ENCODE results near the gene TRIM67. TPM values are rescaled to one million over a fixed set of nuclear protein-coding genes. Genes with fewer than 3 reads are reported as not detected.
A peak's percentile ranks its signal among the peaks of the same experiment; 100 is the strongest.

The TRIM67 gene
- total RNA-seq, 1 donor from 2014 or later: 0.04 TPM

DNA sequence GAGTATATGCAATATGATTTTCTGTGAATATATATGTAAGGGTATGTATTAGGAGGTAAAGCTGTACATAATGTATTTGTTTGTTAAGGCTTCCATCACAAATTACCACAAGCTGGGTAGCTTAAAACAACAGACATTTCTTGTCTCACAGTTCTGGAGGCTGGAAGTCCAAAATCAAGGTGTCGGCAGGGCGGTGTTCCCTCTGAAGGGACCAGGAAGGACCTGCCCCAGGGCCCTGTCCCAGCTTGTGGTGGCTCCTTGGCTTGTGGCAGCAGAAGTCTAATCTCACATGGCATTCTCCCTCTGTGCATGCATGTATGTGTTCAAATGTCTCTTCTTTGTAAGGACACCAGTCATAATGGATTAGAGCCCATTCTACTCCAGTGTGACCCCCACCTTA, 17.1 kb downstream of the TRIM67 start:
- ATAC-seq (no peak), DNase-seq (ENCODE audit: low spot score) (no peak)
- intact Hi-C loops (cut with DNase I): no loop called here

DNA sequence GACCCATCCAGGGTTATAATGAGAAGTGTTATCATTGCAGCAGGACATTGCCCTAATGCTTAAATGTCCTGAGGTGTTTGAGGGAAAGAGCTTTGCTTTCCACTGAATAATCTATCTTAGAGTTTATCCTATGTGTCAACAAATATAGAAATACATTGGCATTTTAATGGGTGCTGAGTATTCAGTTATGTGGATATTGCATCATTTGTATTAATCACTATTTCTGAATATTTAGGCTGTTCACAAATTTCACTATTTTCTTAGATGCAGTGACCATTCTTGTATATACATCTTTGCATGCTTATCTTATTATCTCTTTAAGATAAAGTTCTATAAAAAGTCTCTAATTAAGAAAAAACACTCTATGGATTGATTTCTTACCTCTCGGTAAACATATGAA, 18.2 kb downstream of the TRIM67 start:
- ATAC-seq (no peak), DNase-seq (ENCODE audit: low spot score) (no peak)
- intact Hi-C loops (cut with DNase I): no loop called here

DNA sequence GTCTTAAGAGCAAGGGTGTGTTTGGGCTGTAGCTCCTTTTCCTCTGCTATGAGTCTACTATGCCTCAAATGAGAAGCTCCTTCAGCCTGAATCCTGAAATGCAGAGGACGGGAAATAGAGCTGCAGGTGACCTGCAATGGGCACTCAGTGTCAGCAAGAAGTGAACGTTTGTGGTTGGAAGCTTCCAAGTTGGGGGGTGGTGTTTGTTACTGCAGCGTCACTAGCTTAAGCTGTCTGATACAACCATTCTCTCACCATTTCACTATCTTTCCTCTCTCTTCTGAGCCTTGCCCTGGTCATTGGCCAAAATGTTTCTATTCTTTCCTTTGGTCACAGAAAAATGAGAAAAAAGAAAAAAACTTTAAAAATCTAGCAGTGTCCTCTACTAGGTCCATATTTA, 19.4 kb downstream of the TRIM67 start:
- ATAC-seq: no peak
- intact Hi-C loops (cut with DNase I): no loop called here
- DNase-seq (ENCODE audit: low spot score): no peak

DNA sequence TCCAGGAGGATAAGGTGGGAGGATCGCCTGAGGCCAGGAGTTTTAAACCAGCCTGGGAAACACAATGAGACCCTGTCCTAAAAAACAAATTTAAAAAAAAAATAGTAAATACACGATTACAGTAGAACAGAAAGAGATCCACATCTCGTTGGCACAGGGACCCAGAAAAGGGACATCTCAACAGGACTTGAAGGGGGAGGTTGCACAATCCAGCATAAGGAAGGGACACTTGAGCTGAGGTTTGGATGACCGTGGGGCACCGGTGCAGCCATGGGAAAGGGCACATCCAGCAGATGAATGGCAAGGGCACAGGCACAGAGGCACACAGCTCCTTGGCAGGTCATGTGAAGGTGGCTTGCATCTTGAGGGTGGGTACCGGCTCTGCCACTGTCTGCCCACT, 20.5 kb downstream of the TRIM67 start:
- DNase-seq (ENCODE audit: low spot score) (no peak), ATAC-seq (no peak)
- intact Hi-C loops (cut with DNase I): no loop called here

DNA sequence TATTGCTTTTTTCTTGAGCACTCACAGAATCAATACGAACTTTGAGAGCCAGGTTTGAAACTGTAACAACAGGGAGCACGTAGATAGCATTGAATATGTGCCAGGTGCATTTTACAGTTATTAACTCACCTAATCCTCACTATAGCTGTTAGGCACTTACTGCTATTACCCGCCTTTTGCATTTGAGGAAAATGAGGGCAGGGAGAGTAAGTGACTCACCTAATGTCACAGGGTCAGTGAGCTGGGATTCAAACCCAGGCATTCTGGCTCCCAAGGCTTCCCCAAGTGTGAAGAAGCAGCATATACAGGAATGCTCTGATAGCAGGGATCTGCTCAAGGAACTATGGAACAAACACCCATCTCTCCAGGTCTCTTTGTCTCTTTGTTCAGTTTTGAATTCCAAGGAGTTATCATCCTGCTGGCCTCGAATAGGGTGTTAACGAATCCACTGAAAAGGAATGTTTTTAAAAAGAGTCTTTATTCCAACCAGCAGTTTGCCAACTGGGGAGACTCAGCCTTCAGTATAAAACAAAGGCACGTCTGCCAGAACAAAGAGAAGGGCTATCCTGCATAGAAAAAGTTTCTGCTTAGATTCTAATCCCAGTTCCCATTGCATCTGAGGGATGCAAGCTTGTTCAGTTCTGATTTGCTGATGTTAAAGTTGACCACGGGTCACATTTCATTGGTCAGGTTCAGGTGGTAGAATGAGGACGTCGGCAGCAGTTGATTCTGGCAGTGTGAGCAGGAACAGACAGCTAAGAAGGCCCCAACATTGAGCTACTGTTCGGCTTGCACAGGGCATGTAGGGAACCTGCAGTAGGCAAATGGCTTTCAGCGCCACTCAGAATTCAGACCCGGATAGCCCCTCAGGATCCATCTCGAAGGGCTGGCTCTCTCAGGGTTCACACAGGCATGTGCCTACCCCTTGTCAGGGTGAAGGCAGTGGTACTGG, 22.1 kb downstream of the TRIM67 start:
- no peak for DNase-seq (ENCODE audit: low spot score)
- intact Hi-C loops (cut with DNase I): no loop called here

DNA sequence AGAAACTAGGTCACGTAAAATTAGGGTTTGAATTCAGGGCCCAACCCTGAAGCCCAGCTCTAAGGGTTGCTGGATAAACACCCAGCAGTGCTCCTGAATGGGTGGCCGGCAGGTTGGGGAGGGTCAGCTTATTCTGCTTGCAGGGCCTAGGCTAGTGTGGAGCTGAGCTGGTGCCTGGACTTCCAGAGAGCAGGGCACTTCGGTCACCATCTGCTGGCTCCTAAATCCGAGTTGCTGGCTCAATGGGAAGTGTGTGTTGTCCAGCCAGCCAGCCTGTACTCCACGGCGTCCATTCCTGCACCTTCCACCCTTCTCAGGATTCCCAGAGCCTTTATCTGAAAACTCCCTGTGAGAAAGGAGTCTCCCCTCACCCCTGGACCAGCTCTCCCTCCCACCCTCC, 23.0 kb downstream of the TRIM67 start:
- no peak for ATAC-seq
- intact Hi-C loops (cut with DNase I): no loop called here
- DNase-seq (ENCODE audit: low spot score): no peak

More for the DNA sequence above, 22.1 kb downstream of the TRIM67 start:
- ATAC-seq: no peak

DNA sequence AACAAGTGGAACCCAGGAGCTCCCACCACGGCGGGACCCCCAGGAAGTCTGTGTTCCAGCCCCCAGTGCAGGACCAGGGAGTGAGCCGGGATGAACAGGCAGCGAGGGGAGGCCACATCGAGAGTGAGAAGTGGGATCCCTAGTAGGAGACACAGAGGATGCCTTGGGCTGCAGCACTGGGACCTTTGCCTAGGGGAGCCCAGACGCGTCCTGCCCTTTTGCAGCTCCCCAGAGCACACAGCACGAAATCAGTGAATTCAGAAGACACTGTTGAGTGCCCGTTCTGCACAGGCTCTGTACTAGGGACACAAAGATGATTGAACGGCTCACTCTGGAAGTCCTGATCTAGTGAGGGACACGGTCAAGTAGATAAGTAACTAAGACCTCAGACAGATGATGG, 23.5 kb downstream of the TRIM67 start:
- intact Hi-C loops (cut with DNase I): no loop called here
- DNase-seq (ENCODE audit: low spot score) (no peak), ATAC-seq (no peak)

DNA sequence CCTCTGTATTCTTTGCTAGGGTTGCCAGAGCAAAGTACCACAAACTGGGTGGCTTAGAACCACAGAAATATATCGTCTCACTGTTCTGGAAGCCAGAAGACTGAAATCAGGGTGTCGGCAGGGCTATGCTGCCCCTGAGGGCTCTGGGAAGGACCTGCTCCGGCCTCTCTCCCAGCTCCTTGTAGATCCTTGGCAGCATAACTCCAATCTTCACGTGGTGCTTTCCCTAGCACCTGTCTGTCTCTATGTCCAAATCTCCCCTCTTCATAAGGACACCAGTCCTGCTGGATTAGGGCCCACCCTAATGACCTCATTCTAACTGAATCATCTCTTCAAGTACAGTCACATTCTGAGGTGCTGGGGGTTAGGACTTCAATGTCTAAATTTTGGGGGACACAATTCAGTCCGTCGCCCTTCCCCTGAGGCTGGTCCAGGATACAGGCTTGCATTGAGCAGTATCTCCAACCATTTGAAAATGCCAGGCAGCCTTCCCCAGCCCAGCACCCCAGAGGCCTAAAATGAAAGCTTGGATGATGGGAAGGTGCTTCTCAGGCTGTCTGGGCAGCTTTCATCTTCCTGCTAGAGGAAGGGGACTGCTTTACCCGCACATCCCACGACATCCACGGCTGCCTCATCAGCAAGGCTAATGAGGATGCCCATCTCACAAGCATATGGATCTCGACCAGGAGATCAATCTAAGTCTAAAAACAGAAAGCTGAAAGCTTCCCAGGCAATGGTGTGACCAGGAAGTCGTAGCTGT, 24.7 kb downstream of the TRIM67 start:
- DNase-seq (ENCODE audit: low spot score): no peak
- intact Hi-C loops (cut with DNase I): no loop called here
- ATAC-seq: no peak

DNA sequence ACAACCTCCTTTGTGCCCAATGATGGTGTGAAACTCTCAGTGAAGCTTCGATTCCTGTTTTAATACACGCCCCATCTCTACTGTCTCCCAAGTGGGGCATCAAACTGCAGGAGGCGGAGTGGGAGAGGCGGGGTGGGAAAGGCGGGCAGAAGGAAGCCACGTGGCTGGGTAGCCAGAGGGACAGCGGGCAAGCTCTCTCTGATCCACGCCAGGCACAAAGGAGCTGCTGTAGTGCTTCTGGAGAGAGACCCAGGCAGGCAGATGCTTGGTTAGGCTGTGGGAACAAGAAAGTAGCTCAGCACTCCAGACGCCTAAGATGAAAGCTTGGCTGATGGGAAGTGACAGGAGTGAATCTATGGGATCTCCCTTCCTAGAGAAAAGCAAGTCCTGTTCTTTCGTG, 25.7 kb downstream of the TRIM67 start:
- no peak for DNase-seq (ENCODE audit: low spot score)
- intact Hi-C loops (cut with DNase I): no loop called here
- no peak for ATAC-seq

DNA sequence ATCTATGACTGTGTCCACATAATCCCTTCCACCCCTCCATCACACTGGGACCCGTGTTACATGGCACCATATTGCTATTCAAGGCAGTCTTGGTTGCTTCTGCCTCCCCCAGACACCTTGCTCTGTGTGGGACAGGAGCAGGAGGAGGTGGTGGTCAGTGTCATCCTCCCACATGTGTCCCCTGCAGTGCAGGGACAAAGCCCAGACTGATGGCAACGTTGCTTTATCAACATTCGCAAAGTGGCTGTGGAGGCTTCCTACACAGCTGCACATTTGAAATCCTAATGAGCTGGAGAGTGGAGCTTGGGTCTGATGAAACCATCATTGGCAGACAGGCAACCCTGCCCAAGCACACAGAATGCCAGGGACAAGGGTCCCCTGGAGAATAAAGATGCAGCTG, 26.2 kb downstream of the TRIM67 start:
- no peak for DNase-seq (ENCODE audit: low spot score)
- intact Hi-C loops (cut with DNase I): no loop called here
- no peak for ATAC-seq

DNA sequence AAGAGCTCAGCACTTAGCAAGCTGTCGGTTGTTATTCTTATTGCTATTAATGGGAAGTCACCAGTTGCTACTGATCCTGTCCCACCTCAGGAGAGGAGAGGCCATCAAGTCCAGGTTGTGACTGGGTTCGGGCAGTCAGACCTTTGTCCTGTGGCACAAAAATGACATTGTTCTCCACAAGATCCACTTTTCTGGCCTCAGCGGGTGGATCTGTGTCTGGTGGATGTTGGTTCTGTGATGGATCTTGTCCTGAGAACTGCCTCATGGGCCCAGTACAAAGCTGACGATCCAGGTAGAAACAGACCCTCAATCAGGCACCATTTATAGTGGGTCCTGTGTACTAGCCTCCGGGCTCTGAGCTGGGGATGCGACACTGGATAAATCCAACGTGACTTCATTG, 26.9 kb downstream of the TRIM67 start:
- intact Hi-C loops (cut with DNase I): no loop called here
- no peak for ATAC-seq
- DNase-seq (ENCODE audit: low spot score): no peak

DNA sequence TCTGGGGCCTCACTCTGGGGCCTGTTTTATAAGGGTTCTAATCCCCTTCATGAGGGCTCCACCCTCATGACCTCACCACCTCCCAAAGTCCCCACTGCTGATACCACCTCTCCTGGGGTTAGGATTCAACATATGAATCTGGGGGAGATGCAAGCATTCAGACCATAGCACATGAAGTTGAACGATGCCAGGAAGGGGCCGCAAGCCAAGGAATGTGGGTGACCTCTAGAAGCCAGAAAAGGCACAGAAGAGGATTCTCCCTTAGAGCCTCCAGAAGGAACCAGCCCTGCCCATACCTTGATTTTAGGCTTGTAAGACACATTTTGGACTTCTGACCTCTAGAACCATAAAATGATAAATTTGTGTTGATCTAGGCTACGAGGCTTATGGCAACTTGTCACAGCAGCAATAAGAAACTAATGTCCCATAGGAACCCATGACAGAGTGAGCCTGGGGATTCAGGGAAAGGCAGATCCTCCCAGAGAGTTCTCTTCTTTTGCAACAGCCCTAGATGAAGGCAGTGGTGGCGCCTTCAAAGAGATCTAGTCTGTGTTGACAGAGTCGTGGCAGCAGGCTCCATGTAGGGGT, 27.9 kb downstream of the TRIM67 start:
- intact Hi-C loops (cut with DNase I): no loop called here
- ATAC-seq (no peak), DNase-seq (ENCODE audit: low spot score) (no peak)

DNA sequence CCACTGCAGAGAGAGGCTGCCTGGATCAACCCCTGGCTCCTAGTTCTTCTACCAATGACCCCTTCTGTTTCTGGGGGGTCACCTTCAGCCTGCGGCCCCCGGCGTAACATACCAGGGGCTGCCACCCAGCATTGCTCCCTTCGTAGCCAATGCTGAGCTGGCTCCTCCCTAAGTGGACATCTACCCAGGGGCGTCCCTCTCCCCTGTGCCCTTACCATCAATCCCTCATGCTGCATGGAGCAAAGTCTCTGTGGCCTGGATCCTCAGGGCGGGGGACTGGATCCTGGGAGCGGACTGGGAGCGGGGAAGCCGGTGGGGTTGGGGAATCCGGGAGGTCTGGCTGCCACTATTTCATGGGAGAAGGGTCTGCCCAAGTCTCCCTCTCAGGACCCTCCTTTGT, 28.6 kb downstream of the TRIM67 start:
- intact Hi-C loops (cut with DNase I): no loop called here
- DNase-seq (ENCODE audit: low spot score) (no peak), ATAC-seq (no peak)

DNA sequence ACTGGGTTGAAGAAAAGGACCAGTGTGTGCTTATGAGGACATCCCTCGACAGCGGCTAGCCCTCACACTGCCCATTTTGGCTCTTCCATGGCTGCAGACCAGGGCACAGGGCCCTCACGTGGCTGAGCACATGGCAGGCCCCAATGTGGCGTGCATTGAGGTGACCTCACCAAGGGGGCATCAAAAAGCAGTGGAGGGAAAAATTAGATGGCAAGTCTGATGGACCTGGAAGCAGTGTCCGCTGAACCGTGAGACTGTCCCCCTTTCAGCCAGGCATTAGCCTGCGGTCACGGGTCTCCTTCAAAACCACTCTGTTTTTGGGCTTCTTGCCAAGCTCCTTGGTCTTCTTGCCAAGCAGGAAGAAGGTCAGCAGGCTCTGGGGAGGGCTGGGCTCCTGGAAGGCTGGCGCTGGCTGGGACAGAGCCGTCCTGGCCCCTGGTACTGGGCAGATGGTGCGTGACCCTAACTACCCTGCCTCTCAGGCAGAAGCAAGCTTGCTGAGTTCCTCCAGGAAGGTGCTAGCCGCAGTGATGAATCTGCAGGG, 30.8 kb downstream of the TRIM67 start:
- intact Hi-C loops (cut with DNase I): no loop called here
- ATAC-seq: peak; percentile 52
- DNase-seq (ENCODE audit: low spot score): peak; percentile 38

DNA sequence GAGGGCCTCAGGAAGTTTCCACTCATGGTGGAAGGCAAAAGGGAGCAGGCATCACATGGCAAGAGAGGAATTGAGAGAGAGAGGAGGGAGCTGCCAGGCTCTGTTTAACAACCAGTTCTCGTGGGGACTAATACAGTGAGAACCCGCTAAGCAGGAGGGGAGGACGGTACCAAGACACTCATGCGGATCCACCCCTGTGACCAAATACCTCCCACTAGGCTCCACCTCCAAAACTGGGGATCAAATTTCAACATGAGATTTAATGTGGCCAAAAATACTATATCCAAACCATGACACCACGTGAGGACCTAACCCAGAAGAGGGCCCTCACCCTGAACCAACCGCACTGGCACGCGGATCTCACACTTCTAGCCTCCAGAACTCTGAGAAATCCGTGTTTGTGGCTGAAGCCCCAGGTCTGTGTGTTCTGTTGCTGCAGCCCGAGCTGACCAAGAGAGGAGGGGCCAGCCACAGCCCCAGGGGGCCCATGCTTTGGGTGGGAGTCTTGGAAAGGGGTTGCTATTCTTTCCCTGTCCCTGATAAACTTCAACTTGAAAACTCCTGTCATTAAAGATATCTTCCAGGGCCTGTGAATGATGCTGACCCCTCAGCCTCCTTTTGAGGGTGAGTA, 32.0 kb downstream of the TRIM67 start:
- intact Hi-C loops (cut with DNase I): no loop called here
- no peak for ATAC-seq
- DNase-seq (ENCODE audit: low spot score): no peak

DNA sequence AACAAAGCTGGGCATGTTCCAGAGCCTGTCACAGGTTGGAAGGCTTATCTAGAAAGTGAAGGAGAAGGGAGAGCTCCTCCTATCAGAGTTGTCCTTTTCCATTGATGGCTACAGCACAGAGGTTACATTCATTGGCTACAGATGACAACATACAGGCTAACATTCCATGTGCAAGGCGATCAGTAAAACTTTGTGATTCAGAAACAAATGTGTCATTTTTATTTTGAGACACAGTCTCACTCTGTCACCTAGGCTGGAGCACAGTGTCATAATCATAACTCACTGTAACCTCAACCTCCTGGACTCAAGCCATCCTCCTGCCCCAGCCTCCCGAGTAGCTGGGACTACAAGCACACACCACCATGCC, 32.6 kb downstream of the TRIM67 start:
- DNase-seq (ENCODE audit: low spot score): no peak
- no peak for ATAC-seq
- intact Hi-C loops (cut with DNase I): no loop called here

DNA sequence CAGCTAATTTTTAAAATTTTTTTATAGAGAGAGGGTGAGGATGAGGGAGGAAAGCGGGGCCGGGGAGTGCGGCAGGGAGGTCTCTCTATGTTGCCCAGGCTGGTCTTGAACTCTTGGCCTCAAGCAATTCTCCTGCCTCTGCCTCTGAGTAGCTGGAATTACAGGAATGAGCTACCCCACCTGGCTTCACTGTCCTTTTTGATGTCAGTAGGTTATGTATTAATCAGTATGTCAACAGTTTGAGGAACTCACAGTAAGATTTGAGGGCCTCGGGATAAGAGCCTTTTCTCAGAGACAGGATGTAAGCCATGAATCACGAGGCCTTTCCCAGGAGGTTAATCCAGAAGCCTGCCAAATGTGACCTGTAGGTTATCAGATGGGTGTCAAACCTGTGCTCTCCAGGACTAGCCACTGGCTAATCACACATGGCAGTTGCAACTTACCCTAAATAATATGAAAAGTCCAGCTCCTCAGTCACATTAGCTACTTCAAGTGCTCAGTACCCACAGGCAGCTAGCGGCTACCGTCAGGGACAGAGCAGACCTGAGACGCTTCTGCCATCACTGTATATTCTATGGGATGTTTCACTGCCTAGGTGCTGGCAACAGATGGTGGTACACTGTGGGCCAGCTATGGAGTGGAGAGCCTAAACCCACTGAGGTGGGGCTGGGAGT, 33.1 kb downstream of the TRIM67 start:
- ATAC-seq (no peak), DNase-seq (ENCODE audit: low spot score) (no peak)
- intact Hi-C loops (cut with DNase I): no loop called here

DNA sequence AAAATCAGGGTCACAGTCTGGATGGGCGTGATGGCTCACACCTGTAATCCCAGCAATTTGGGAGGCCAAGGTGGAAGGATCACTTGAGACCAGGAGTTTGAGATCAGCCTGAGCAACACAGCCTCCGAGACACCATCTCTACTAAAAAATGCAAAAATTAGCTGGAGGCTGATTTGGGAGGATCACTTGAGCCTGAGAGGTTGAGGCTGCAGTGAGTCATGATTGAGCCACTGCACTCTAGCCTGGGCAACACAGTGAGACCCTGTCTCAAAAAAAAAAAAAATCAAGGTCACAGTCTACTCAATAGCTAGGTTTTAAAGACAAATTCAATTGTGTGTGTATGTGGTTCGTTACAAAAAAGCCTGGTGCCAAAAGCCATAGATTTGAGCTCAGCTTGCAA, 34.4 kb downstream of the TRIM67 start:
- ATAC-seq: no peak
- no peak for DNase-seq (ENCODE audit: low spot score)
- intact Hi-C loops (cut with DNase I): no loop called here

DNA sequence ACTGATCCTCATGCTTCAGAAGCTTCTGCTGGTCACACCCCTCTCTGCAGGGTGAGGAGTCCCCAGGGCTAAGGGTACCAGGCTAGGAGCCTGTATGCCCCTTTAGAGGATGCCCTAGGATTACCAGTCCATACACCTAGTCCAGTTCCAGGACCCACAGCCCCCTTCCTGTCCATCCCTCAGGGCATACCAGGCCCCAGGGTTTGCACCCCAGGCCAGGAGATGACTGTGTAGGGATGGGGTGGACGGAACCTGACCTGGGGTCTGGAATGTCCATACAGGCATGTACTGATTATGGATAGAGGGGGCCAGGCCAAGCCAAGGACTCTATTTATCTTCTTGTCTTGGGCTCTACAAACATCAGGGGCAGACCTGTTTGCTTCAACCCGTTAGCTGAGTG, 34.9 kb downstream of the TRIM67 start:
- intact Hi-C loops (cut with DNase I): no loop called here
- DNase-seq (ENCODE audit: low spot score): no peak
- ATAC-seq: no peak

Measured in sciatic nerve (tissue), 2 donors.